Stomach (tissue), 9 donors: ENCODE results near the gene ASZ1. TPM values are rescaled to one million over a fixed set of nuclear protein-coding genes. Genes with fewer than 3 reads are reported as not detected.
"Not testable (repeated sequence)": the region's sequence is repeated elsewhere in the genome, so short reads cannot be mapped to it uniquely, and the experiment has no call there.

Source experiments
- DNase-seq, 2 donors: peaks; one replicate each; pipeline versions ENCODE4 v3.0.0 to v3.0.0-alpha.2; 2013 to 2019
- H3K27ac ChIP-seq, 5 donors: fragments of 200-600 bp in 4 of 5; sonication (generic) in 4 of 5; one replicate each; pipeline ENCODE4 v1.5.1; 2013 to 2019; ENCODE audit warnings: mild to moderate bottlenecking in 1 of 5, moderate library complexity in 1 of 5
- H3K27me3 ChIP-seq, 3 donors: fragments of 200-600 bp; sonication (generic); one replicate each; pipeline ENCODE4 v1.5.1; 2017 to 2019; ENCODE audit warnings: mixed run types in 1 of 3
- H3K36me3 ChIP-seq, 4 donors: fragments of 200-600 bp; sonication (generic); 1 replicate in 3 of 4; 2 replicates in 1 of 4; pipeline ENCODE4 v1.5.1; 2016 to 2019
- H3K4me1 ChIP-seq, 4 donors: fragments of 200-600 bp; sonication (generic); one replicate each; pipeline ENCODE4 v1.5.1; 2016 to 2019
- H3K4me3 ChIP-seq, 4 donors: fragments of 200-600 bp; sonication (generic) in 3 of 4; one replicate each; pipeline ENCODE4 v1.5.1; 2016 to 2019; ENCODE audit warnings: mild to moderate bottlenecking in 1 of 4
- H3K9me3 ChIP-seq, 4 donors: fragments of 200-600 bp; sonication (generic); one replicate each; pipeline ENCODE4 v1.5.1; 2016 to 2019
- CTCF ChIP-seq, 7 experiments: fragments of 450-650 bp in 4 of 7; fragments of 200-600 bp in 3 of 7; sonication (generic) in 3 of 7; IDR thresholded peaks; one replicate each; pipeline ENCODE4 v1.5.1; 2016 to 2019; ENCODE audit warnings: antibody characterized with exemption in 7 of 7, control low read depth in 2 of 7, mild to moderate bottlenecking in 1 of 7
- EP300 ChIP-seq: sonication (generic); formaldehyde crosslinking; IDR thresholded peaks from one replicate; pipeline ENCODE4 v1.6.1; 2017; ENCODE audit warnings: antibody characterized with exemption
- POLR2A ChIP-seq, 4 donors: fragments of 450-650 bp; IDR thresholded peaks; one replicate each; pipeline ENCODE4 v1.6.1; 2016; ENCODE audit warnings: antibody characterized with exemption in 4 of 4, control low read depth in 2 of 4, mild to moderate bottlenecking in 1 of 4, moderate library complexity in 1 of 4
- POLR2AphosphoS5 ChIP-seq, 3 donors: sonication (generic); formaldehyde crosslinking; IDR thresholded peaks; one replicate each; pipeline ENCODE4 v1.6.1; 2016; ENCODE audit warnings: antibody characterized with exemption in 3 of 3
- WGBS, 5 donors: extraction: QIAGEN DNeasy Blood & Tissue Kit in 3 of 5; methylation state at CpG; one replicate each; pipeline versions ENCODE4 v1.1.5 to v1.1.7; 2013 to 2018; 5-methylcytosine and 5-hydroxymethylcytosine counted together
- intact Hi-C: fragments of 100-400 bp; cut with DNase I; formaldehyde crosslinking; loops from one replicate; pipeline ENCODE4 v1.15.1; 2023; ENCODE audit warnings: low total_unique reads
- polyA plus RNA-seq, 3 donors: library from polyadenylated mRNA; stranded (reverse); fragments of 200-250 nt; gene quantifications; one replicate each; pipeline ENCODE4 v1.2.3, GENCODE V29; 2013
- total RNA-seq, 5 donors: library from RNA; depleted of rRNA; stranded (reverse); fragments of >200 nt; gene quantifications; one replicate each; pipeline versions ENCODE4 v1.1.0 to v1.2.3, GENCODE V29; 2014 to 2016
- donor health status: healthy with polysubstance abuse.
- donor health status: Bipolar disorder and iron deficiency.
- donor health status: healthy.

Gene ASZ1
- total and polyA plus RNA-seq, 8 donors = not detected

GRCh38 chr7:117446220-117446815 is 19.0 kb upstream of the ASZ1 start:
- intact Hi-C loops = no loop called here
- no peaks in the 10 kb centered on the region for H3K36me3 ChIP-seq
- DNase-seq = peak in 1 of 2 donors; percentile 23
- no peaks in the 10 kb centered on the region for H3K27me3 ChIP-seq
- H3K4me1 ChIP-seq = no peaks in the 10 kb centered on the region
- peaks cover 0 to 12% (median 3%) of the 10 kb centered on the region in 4 donors for H3K9me3 ChIP-seq
- TF ChIP-seq CTCF (IDR thresholded peaks at IDR 0.05) (no peak), EP300 (no peak), POLR2AphosphoS5 (IDR thresholded peaks at IDR 0.05) (no peak), POLR2A (IDR thresholded peaks at IDR 0.05) (no peak)
- 35 to 50% (median 41%) methylated on average over 4 of the region's 4 CpGs for WGBS, 5 donors
- H3K4me3 ChIP-seq = no peak overlapping the region
- H3K27ac ChIP-seq = no peak overlapping the region

GRCh38 chr7:117445206-117445605 is 17.9 kb upstream of the ASZ1 start:
- H3K4me1 ChIP-seq = no peaks in the 10 kb centered on the region
- H3K27me3 ChIP-seq = no peaks in the 10 kb centered on the region
- DNase-seq = no peak
- H3K9me3 ChIP-seq = peaks cover 0 to 7% (median 2%) of the 10 kb centered on the region in 4 donors
- no peaks in the 10 kb centered on the region for H3K36me3 ChIP-seq
- H3K27ac ChIP-seq = no peak overlapping the region
- no peak overlapping the region for H3K4me3 ChIP-seq
- WGBS, 5 donors = 84 to 95% (median 91%) methylated on average over 1 of the region's 1 CpG
- intact Hi-C loops = no loop called here
- no peak for TF ChIP-seq POLR2A (IDR thresholded peaks at IDR 0.05)

DNA sequence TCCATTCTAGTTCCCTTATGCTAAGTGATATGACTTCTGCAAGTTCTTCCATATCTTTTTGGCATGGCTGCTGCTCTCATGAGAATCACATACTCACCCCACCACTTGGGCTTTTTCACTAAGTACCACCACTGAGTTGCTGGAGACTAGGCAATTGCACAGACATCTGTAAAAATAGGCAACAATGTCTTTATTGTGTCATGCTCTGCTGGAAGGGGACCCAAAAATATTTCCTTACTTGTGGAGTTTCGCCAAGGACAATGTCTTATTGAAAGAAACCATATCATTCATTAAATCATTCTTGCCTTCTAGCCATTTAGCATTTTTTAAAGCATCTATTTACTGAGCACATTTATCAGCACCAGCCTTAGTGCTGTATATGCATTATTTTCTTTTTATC is 17.4 kb upstream of the ASZ1 start:
- WGBS, 5 donors = 79 to 89% (median 84%) methylated on average over 1 of the region's 1 CpG
- Histone ChIP-seq H3K4me1 (no peaks in the 10 kb centered on the region), H3K9me3 (peaks cover 0 to 4% (median 0%) of the 10 kb centered on the region in 4 donors), H3K27me3 (no peaks in the 10 kb centered on the region), H3K36me3 (no peaks in the 10 kb centered on the region), H3K4me3 (no peak overlapping the region), H3K27ac (no peak overlapping the region)
- intact Hi-C loops = no loop called here
- no peak for TF ChIP-seq POLR2AphosphoS5 (IDR thresholded peaks at IDR 0.05)
- TF ChIP-seq EP300 = no peak
- no peak for TF ChIP-seq CTCF (IDR thresholded peaks at IDR 0.05)
- no peak for TF ChIP-seq POLR2A (IDR thresholded peaks at IDR 0.05)
- no peak for DNase-seq

DNA sequence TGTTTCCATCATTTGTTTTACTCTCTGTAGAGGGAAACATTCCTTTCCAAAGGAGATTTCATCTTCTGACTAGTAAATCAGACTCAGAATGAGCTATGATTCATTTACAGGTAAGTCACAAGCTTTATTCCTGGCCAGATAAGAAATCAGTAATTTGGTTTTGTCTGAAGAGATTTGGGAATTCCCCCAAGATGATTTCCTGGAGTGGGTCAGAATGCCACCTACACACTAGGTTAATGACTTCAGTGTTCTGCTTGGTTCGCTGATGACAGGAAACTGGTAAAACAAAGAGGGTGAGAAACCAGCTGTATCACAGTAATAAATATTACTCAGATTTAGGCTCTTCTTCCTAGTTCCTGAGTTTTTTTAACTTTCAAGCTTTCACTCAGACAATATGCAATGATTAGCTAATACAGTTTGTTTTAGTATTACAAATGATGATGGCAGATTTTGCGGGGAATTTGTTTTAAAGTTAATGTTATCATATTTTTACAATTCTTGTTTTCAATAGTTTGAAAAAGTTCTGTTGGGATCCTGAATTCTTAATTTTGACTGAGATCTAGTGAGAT is 8.3 kb upstream of the ASZ1 start:
- intact Hi-C loops = no loop called here
- Histone ChIP-seq H3K27ac (peak overlapping the region in 2 of 5 donors; percentile 44 to 67), H3K36me3 (no peaks in the 10 kb centered on the region), H3K4me3 (no peak overlapping the region), H3K9me3 (no peaks in the 10 kb centered on the region), H3K27me3 (no peaks in the 10 kb centered on the region), H3K4me1 (peaks cover 0 to 8% (median 0%) of the 10 kb centered on the region in 4 donors)
- WGBS, 5 donors = 44 to 55% (median 46%) methylated on average over 2 of the region's 2 CpGs
- peak in 1 of 3 donors; percentile 36 for TF ChIP-seq POLR2AphosphoS5 (IDR thresholded peaks at IDR 0.05)
- no peak for TF ChIP-seq POLR2A (IDR thresholded peaks at IDR 0.05)
- no peak for TF ChIP-seq EP300
- no peak for DNase-seq

- H3K9me3 ChIP-seq = peaks cover 0 to 5% (median 0%) of the 10 kb centered on the region in 4 donors
- intact Hi-C loops = no loop called here
- H3K36me3 ChIP-seq = no peaks in the 10 kb centered on the region
- TF ChIP-seq POLR2AphosphoS5 (IDR thresholded peaks at IDR 0.05) (no peak), CTCF (IDR thresholded peaks at IDR 0.05) (no peak), EP300 (no peak), POLR2A (IDR thresholded peaks at IDR 0.05) (no peak)
- DNase-seq = no peak
- 78 to 87% (median 85%) methylated on average over 3 of the region's 3 CpGs for WGBS, 5 donors
- no peak overlapping the region for H3K4me3 ChIP-seq
- H3K27ac ChIP-seq = no peak overlapping the region
- H3K27me3 ChIP-seq = no peaks in the 10 kb centered on the region
- H3K4me1 ChIP-seq = no peaks in the 10 kb centered on the region
Measured at GRCh38 chr7:117424090-117424829, 3.0 kb downstream of the ASZ1 start.

GRCh38 chr7:117414591-117414990 is 12.7 kb downstream of the ASZ1 start:
- 83 to 100% (median 100%) methylated on average over 1 of the region's 1 CpG for WGBS, 5 donors
- H3K27ac ChIP-seq, H3K27me3 ChIP-seq, H3K4me1 ChIP-seq, H3K4me3 ChIP-seq, DNase-seq, intact Hi-C loops, H3K36me3 ChIP-seq, H3K9me3 ChIP-seq: not testable (repeated sequence)
